Heart left ventricle (tissue), 16 donors: ENCODE measurements around the gene IL1R2. TPM values are rescaled to one million over a fixed set of nuclear protein-coding genes. Genes with fewer than 3 reads are reported as not detected.

Experiments used
- ATAC-seq, 4 donors: fragments of 200-7000 bp; cut with Tn5 transposase; one replicate each; pipeline ENCODE4 v1.9.1; 2020 to 2022; ENCODE audit warnings: moderate library complexity in 4 of 4, mild to moderate bottlenecking in 3 of 4, moderate number of reproducible peaks in 1 of 4
- DNase-seq, 5 donors: peaks; one replicate each; pipeline ENCODE4 v3.0.0-alpha.2; 2020
- H3K27ac ChIP-seq, 12 donors: fragments of 200-600 bp; sonication (generic) in 4 of 12; one replicate each; pipeline versions ENCODE4 v1.5.0 to v1.8.0; 2016 to 2022; ENCODE audit warnings: mild to moderate bottlenecking in 2 of 12
- H3K27me3 ChIP-seq, 9 donors: fragments of 200-600 bp; sonication (generic) in 2 of 9; one replicate each; pipeline versions ENCODE4 v1.5.1 to v1.8.0; 2016 to 2022; ENCODE audit warnings: mild to moderate bottlenecking in 3 of 9
- H3K36me3 ChIP-seq, 9 donors: fragments of 200-600 bp; sonication (generic) in 2 of 9; one replicate each; pipeline versions ENCODE4 v1.5.0 to v1.8.0; 2018 to 2022; ENCODE audit warnings: mild to moderate bottlenecking in 2 of 9
- H3K4me1 ChIP-seq, 12 donors: fragments of 200-600 bp; sonication (generic) in 4 of 12; one replicate each; pipeline versions ENCODE4 v1.5.0 to v1.8.0; 2016 to 2022; ENCODE audit warnings: mild to moderate bottlenecking in 3 of 12
- H3K4me3 ChIP-seq, 12 donors: fragments of 200-600 bp; sonication (generic) in 4 of 12; one replicate each; pipeline versions ENCODE4 v1.5.0 to v1.8.0; 2017 to 2022; ENCODE audit warnings: mild to moderate bottlenecking in 9 of 12, moderate library complexity in 4 of 12
- H3K9me3 ChIP-seq, 12 donors: fragments of 200-600 bp; sonication (generic) in 4 of 12; one replicate each; pipeline versions ENCODE4 v1.5.0 to v1.8.0; 2016 to 2022; ENCODE audit warnings: mild to moderate bottlenecking in 1 of 12
- POLR2A ChIP-seq, 2 donors: fragments of 450-650 bp; IDR thresholded peaks; one replicate each; pipeline ENCODE4 v1.6.1; 2017; ENCODE audit warnings: antibody characterized with exemption in 2 of 2, mild to moderate bottlenecking in 2 of 2, moderate library complexity in 2 of 2
- WGBS, 4 donors: extraction: QIAGEN DNeasy Blood & Tissue Kit in 2 of 4; methylation state at CpG; one replicate each; pipeline versions ENCODE4 v1.1.5 to v1.1.7; 2013 to 2018; 5-methylcytosine and 5-hydroxymethylcytosine counted together
- intact Hi-C, 10 donors: fragments of 100-400 bp; cut with DNase I; formaldehyde crosslinking; loops; one replicate each; pipeline versions ENCODE4 v1.11.1 to v1.14.2; 2022
- long read RNA-seq, 3 donors: library from polyadenylated mRNA; unstranded; transcript quantifications; one replicate each; pipeline ENCODE4 v2.0.0, GENCODE V29; 2020 to 2021
- polyA plus RNA-seq, 2 donors: library from polyadenylated mRNA; stranded (reverse); fragments of 200-250 nt; gene quantifications; one replicate each; pipeline ENCODE4 v1.2.3, GENCODE V29; 2013
- total RNA-seq, 9 donors: library from RNA; depleted of rRNA in 2 of 9; stranded (reverse); fragments of >200 nt in 2 of 9; fragmentation: NEBNext Ultra II Directional in 3 of 9; extraction: Animal tissue kit (Norgen Biotek cat#: 25700) in 3 of 9; gene quantifications; one replicate each; pipeline versions ENCODE4 v1.1.0 to v1.2.4, GENCODE V29; 2016 to 2023
- TF ChIP-seq, protein P1 (sequence below), 12 donors: fragments of 200-600 bp; sonication (generic) in 4 of 12; IDR thresholded peaks; one replicate each; pipeline versions ENCODE4 v1.5.0 to v1.8.0; 2018 to 2022; ENCODE audit warnings: antibody characterized with exemption in 12 of 12, mild to moderate bottlenecking in 5 of 12
- donor health status: ischemic (EF 13 %, LVEDD 7.1; RV severe dilation, severe dysfunction).
- donor health status: healthy with polysubstance abuse.
- donor health status: DM: no; HTN: yes; CAD: no.
- donor health status: DM: no; HTN: no; CAD: no.
- donor health status: ischemic (EF 25% LVEDD 6.9; RV normal size, moderate dysfunction).
- donor health status: ischemic (EF 25% LVEDD 5.7; RV mildly dilated, moderate dysfunction).
- donor health status: healthy.
- donor health status: DM: yes; HTN: yes; CAD: no.
- donor health status: ischemic (EF 35%, LVEDD 5.7; RV mildly dilated, moderate dysfunction).
- donor health status: nonischemic (EF 11% LVEDD 7.7; RV severe dilation, severe dysfunction).
- donor health status: DM: yes; HTN: yes; CAD: no.
- donor health status: PGD.
- donor health status: ischemic (EF 29% LVEDD 5.4; RV normal size, mild dysfunction).
- donor health status: nonischemic (EF 23%, LVEDD 6.1; RV moderate dilation, normal function).

IL1R2 gene, protein sequence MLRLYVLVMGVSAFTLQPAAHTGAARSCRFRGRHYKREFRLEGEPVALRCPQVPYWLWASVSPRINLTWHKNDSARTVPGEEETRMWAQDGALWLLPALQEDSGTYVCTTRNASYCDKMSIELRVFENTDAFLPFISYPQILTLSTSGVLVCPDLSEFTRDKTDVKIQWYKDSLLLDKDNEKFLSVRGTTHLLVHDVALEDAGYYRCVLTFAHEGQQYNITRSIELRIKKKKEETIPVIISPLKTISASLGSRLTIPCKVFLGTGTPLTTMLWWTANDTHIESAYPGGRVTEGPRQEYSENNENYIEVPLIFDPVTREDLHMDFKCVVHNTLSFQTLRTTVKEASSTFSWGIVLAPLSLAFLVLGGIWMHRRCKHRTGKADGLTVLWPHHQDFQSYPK
- 1 to 10 TPM in 5 of 9 donors, under 1 TPM in 1, not detected in 3; 0.77 to 6.5 (median 2.1) TPM for total RNA-seq
- polyA plus RNA-seq: 1 to 10 TPM in 1 of 2 donors, under 1 TPM in 1; 0.95 to 8.0 TPM
- long read RNA-seq, donor 1: 0 reads
- long read RNA-seq, donor 2, partial matches to known transcripts: 0 of 6 reads
- long read RNA-seq, donor 2, other reads (novel, unspliced or antisense): 2 of 6 reads
- long read RNA-seq, donor 3, partial matches to known transcripts: 0 of 2 reads
- long read RNA-seq, donor 3, other reads (novel, unspliced or antisense): 1 of 2 reads

DNA sequence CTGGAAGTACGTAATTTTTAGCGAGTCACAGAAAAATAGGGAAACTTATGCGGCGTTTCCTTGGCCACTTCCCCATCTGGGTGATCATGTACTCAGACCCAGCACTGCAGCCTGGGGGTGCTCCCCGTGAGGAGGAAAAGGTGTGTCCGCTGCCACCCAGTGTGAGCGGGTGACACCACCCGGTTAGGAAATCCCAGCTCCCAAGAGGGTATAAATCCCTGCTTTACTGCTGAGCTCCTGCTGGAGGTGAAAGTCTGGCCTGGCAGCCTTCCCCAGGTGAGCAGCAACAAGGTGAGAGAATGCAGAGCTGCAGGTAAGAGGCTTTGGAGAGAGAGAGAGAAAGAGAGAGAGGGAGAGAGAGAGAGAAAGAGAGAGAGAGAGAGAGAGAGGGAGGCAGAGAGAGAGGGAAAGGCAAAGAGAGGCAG is at the start of gene IL1R2:
TSS of gene IL1R2 (plus strand) at position 240 of the 425 bp plus-strand sequence. CDS start 16,616 bp downstream, outside the sequence.
- H3K9me3 ChIP-seq: no peaks in the 10 kb centered on the region
- peaks cover 0 to 26% (median 0%) of the 10 kb centered on the region in 12 donors for H3K4me1 ChIP-seq
- H3K27me3 ChIP-seq: peaks cover 0 to 13% (median 0%) of the 10 kb centered on the region in 9 donors
- 63 to 75% (median 72%) methylated on average over 8 of the region's 8 CpGs for WGBS, 4 donors
- TF ChIP-seq, protein P1, sequence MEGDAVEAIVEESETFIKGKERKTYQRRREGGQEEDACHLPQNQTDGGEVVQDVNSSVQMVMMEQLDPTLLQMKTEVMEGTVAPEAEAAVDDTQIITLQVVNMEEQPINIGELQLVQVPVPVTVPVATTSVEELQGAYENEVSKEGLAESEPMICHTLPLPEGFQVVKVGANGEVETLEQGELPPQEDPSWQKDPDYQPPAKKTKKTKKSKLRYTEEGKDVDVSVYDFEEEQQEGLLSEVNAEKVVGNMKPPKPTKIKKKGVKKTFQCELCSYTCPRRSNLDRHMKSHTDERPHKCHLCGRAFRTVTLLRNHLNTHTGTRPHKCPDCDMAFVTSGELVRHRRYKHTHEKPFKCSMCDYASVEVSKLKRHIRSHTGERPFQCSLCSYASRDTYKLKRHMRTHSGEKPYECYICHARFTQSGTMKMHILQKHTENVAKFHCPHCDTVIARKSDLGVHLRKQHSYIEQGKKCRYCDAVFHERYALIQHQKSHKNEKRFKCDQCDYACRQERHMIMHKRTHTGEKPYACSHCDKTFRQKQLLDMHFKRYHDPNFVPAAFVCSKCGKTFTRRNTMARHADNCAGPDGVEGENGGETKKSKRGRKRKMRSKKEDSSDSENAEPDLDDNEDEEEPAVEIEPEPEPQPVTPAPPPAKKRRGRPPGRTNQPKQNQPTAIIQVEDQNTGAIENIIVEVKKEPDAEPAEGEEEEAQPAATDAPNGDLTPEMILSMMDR (IDR thresholded peaks at IDR 0.05): no peak
- no peak for TF ChIP-seq POLR2A (IDR thresholded peaks at IDR 0.05)
- DNase-seq (peak in 3 of 5 donors; percentile 32 to 48 (median 46)), ATAC-seq (peak in 3 of 4 donors; percentile 51 to 81 (median 69))
- intact Hi-C loops: no loop called here
- H3K4me3 ChIP-seq: no peak within 1 kb of the TSS
- no peaks in the 10 kb centered on the region for H3K36me3 ChIP-seq
- H3K27ac ChIP-seq: peak within 1 kb of the TSS in 1 of 12 donors; percentile 16

DNA sequence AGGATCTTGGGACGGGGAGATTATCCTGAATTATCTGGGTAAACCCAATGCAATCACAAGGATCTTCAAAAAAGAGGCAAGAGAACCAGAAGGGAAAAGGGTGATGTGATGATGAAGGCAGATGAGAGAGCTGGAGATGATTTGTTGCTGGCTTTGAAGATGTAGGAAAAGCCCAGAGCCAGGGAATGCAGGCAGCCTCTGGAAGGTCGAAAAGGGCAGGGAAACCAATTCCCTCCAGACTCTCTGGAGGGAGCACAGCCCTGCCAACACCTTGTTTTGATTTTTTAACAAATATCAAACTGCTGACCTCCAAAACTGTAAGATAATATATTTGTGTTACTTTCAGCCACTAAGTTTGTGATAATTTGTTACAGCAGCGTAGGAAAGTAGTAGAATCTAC is 48.9 kb upstream of the IL1R2 start:
- Histone ChIP-seq H3K27me3 (peaks cover 0 to 8% (median 0%) of the 10 kb centered on the region in 9 donors), H3K4me3 (no peak overlapping the region), H3K36me3 (no peaks in the 10 kb centered on the region), H3K9me3 (peaks cover 0 to 9% (median 0%) of the 10 kb centered on the region in 12 donors), H3K27ac (no peak overlapping the region), H3K4me1 (peaks cover 0 to 9% (median 0%) of the 10 kb centered on the region in 12 donors)
- TF ChIP-seq, protein P1 (IDR thresholded peaks at IDR 0.05): no peak
- no peak for TF ChIP-seq POLR2A (IDR thresholded peaks at IDR 0.05)
- intact Hi-C loops: no loop called here
- ATAC-seq: no peak
- 63 to 85% (median 78%) methylated on average over 3 of the region's 3 CpGs for WGBS, 4 donors
- no peak for DNase-seq

DNA sequence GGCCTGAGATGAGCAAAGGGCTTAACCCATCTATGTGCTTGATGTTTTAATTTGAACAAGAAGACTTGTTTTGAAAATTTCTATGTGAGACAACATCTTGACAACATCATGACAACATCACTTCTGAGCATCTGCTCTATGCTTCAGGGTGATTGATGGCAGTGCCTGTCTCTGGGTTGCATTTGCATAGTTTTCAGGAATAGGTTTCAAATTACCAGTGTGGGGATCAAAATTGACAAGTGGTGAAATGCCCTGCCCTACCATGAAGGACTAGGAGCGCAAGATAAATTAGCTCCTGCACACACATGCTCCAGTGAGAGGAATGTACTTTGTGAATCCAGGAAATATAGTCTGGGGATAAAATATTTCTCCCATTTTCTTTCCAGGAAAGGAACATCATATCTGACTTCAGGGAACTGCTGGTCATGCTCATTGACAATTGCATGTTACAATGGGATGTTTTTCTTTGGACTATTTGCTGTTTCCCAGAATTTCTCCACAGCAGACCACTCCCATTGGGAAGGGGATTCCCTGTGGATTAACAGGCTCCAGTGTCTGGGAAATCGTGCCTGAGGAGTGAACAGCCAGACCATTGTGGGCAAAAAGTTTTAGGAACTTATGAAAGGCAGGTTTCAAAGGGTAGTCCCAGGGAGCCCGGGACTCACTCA is 45.3 kb upstream of the IL1R2 start:
- Histone ChIP-seq H3K9me3 (no peaks in the 10 kb centered on the region), H3K27me3 (peaks cover 0 to 8% (median 0%) of the 10 kb centered on the region in 9 donors), H3K36me3 (no peaks in the 10 kb centered on the region), H3K27ac (no peak overlapping the region), H3K4me3 (no peak overlapping the region), H3K4me1 (peaks cover 0 to 9% (median 0%) of the 10 kb centered on the region in 12 donors)
- DNase-seq (no peak), ATAC-seq (no peak)
- TF ChIP-seq, protein P1 (IDR thresholded peaks at IDR 0.05): no peak
- TF ChIP-seq POLR2A (IDR thresholded peaks at IDR 0.05): no peak
- 45 to 73% (median 61%) methylated on average over 3 of the region's 3 CpGs for WGBS, 4 donors
- intact Hi-C loops: no loop called here
